SK-N-SH (cell line): ENCODE measurements around the gene SCAMP2. TPM values are rescaled to one million over a fixed set of nuclear protein-coding genes. Genes with fewer than 3 reads are reported as not detected.

Experiments
- CTCF ChIA-PET: fragments of 300-600, 350-600 bp; formaldehyde crosslinking; extraction: SDS; loops from one replicate; lab custom pipeline; 2021; lab: Yijun Ruan, JAX
- POLR2A ChIA-PET: fragments of 350-600 bp; sonication (Branson Sonifier 250); formaldehyde crosslinking; extraction: SDS; loops from one replicate; lab custom pipeline; 2020; ENCODE audit warnings: antibody characterized with exemption, inconsistent platforms; lab: Yijun Ruan, JAX
- DNase-seq: peaks from one replicate; pipeline ENCODE4 v3.0.0; 2012
- H2AFZ ChIP-seq: fragments of 200-600 bp; sonication (generic); 2 replicates; pipeline ENCODE4 v1.8.1; 2016; ENCODE audit warnings: antibody characterized with exemption, mild to moderate bottlenecking, low read depth
- H3F3A ChIP-seq: fragments of 200-600 bp; sonication (generic); replicated peaks from 2 replicates; pipeline ENCODE3; 2016; ENCODE audit warnings: antibody characterized with exemption, mild to moderate bottlenecking; ENCODE audit not compliant: insufficient read depth
- H3K27ac ChIP-seq, 2 experiments: fragments of 200-500 bp in 1 of 2; fragments of 200-600 bp in 1 of 2; sonication (Bioruptor generic) in 1 of 2; sonication (generic), shearing (Covaris generic) in 1 of 2; 2 replicates each; pipeline versions ENCODE4 v1.5.1 to v1.6.1; 2014 to 2016; ENCODE audit warnings: low read depth in 2 of 2, inconsistent platforms in 1 of 2, low read length in 1 of 2, mild to moderate bottlenecking in 1 of 2, mixed read lengths in 1 of 2
- H3K27me3 ChIP-seq: fragments of 200-600 bp; sonication (generic), shearing (Covaris generic); 2 replicates; pipeline ENCODE4 v1.6.1; 2016; ENCODE audit warnings: mixed run types; ENCODE audit not compliant: insufficient read depth
- H3K36me3 ChIP-seq, 2 experiments: fragments of 200-500 bp in 1 of 2; fragments of 200-600 bp in 1 of 2; sonication (Bioruptor generic) in 1 of 2; sonication (generic) in 1 of 2; replicated peaks in 1 of 2; 2 replicates each; pipeline versions ENCODE3 to v1.5.1; 2014 to 2016; ENCODE audit warnings: low read length in 1 of 2, mild to moderate bottlenecking in 1 of 2; ENCODE audit not compliant: insufficient read depth in 2 of 2, control insufficient read depth in 1 of 2
- H3K4me1 ChIP-seq, 2 experiments: fragments of 200-500 bp in 1 of 2; fragments of 200-600 bp in 1 of 2; sonication (Bioruptor generic) in 1 of 2; sonication (generic), shearing (Covaris generic) in 1 of 2; 2 replicates each; pipeline versions ENCODE4 v1.5.1 to v1.6.1; 2014 to 2016; ENCODE audit warnings: low read depth in 1 of 2, low read length in 1 of 2, mixed run types in 1 of 2; ENCODE audit not compliant: insufficient read depth in 2 of 2, control insufficient read depth in 1 of 2
- H3K4me2 ChIP-seq: fragments of 200-600 bp; sonication (generic), shearing (Covaris generic); 2 replicates; pipeline ENCODE4 v1.6.1; 2017; ENCODE audit warnings: mixed run types
- H3K4me3 ChIP-seq, 2 experiments: fragments of 200-500 bp in 1 of 2; fragments of 200-600 bp in 1 of 2; sonication (Bioruptor generic) in 1 of 2; sonication (generic), shearing (Covaris generic) in 1 of 2; 2 replicates each; pipeline versions ENCODE4 v1.5.1 to v1.8.1; 2014 to 2016; ENCODE audit warnings: low read depth in 2 of 2, inconsistent platforms in 1 of 2, low read length in 1 of 2, mild to moderate bottlenecking in 1 of 2, mixed read lengths in 1 of 2, moderate library complexity in 1 of 2
- H3K79me2 ChIP-seq: fragments of 200-600 bp; sonication (generic); 2 replicates; pipeline ENCODE4 v1.8.1; 2017; ENCODE audit warnings: mild to moderate bottlenecking; ENCODE audit not compliant: insufficient read depth
- H3K9ac ChIP-seq: fragments of 200-600 bp; sonication (generic); 2 replicates; pipeline ENCODE4 v1.6.1; 2017; ENCODE audit warnings: mixed run types
- H3K9me2 ChIP-seq: fragments of 200-600 bp; sonication (generic); 2 replicates; pipeline ENCODE4 v1.6.1; 2017; ENCODE audit warnings: mixed run types
- H3K9me3 ChIP-seq: fragments of 200-600 bp; sonication (generic); 2 replicates; pipeline ENCODE4 v1.6.1; 2017; ENCODE audit warnings: mixed run types, mild to moderate bottlenecking, moderate library complexity
- H4K20me1 ChIP-seq: fragments of 200-600 bp; sonication (generic); 2 replicates; pipeline ENCODE4 v1.6.1; 2017; ENCODE audit warnings: mild to moderate bottlenecking, mixed run types; ENCODE audit not compliant: insufficient read depth
- CHD2 ChIP-seq: fragments of 150-350 bp; IDR thresholded peaks from 2 replicates; pipeline ENCODE4 v1.6.1; 2018; ENCODE audit warnings: low read length; ENCODE audit not compliant: partially characterized antibody
- EP300 ChIP-seq, 2 experiments: IDR thresholded peaks; 2 replicates each; pipeline versions ENCODE4 v1.4.0 to v1.6.1; 2012; ENCODE audit warnings: borderline replicate concordance in 1 of 2, low read depth in 1 of 2, low read length in 1 of 2
- FOXJ3 ChIP-seq: sonication (generic); formaldehyde crosslinking; IDR thresholded peaks from 2 replicates; pipeline ENCODE4 v1.5.1; 2020; ENCODE audit warnings: mild to moderate bottlenecking, missing genetic modification reagents
- GABPA ChIP-seq: IDR thresholded peaks from 2 replicates; pipeline ENCODE4 v1.4.0; 2012; ENCODE audit warnings: low read depth, mild to moderate bottlenecking
- GATA2 ChIP-seq: sonication (generic); formaldehyde crosslinking; IDR thresholded peaks from 2 replicates; pipeline ENCODE4 v1.5.0; 2020; ENCODE audit warnings: mild to moderate bottlenecking, missing genetic modification reagents
- IRF3 ChIP-seq: fragments of 150-350 bp; IDR thresholded peaks from 2 replicates; pipeline ENCODE4 v1.6.1; 2016; ENCODE audit warnings: mild to moderate bottlenecking, low read depth, low read length
- JUND ChIP-seq: IDR thresholded peaks from 2 replicates; pipeline ENCODE4 v1.4.0; 2012
- MEF2A ChIP-seq: IDR thresholded peaks from 2 replicates; pipeline ENCODE4 v1.4.0; 2012; ENCODE audit warnings: low read depth, borderline replicate concordance
- MXI1 ChIP-seq: IDR thresholded peaks from 2 replicates; pipeline ENCODE4 v1.6.1; 2012; ENCODE audit warnings: mild to moderate bottlenecking, low read depth, low read length, improper control_type of control experiment
- NFIC ChIP-seq: IDR thresholded peaks from 2 replicates; pipeline ENCODE4 v1.4.0; 2012; ENCODE audit warnings: borderline replicate concordance
- POLR2AphosphoS5 ChIP-seq: IDR thresholded peaks from 2 replicates; pipeline ENCODE4 v1.6.1; 2012; ENCODE audit warnings: low read depth, low read length
- SMC3 ChIP-seq: IDR thresholded peaks from 2 replicates; pipeline ENCODE4 v1.6.1; 2012; ENCODE audit warnings: low read depth, low read length, improper control_type of control experiment
- USF1 ChIP-seq: IDR thresholded peaks from 2 replicates; pipeline ENCODE4 v1.4.0; 2012; ENCODE audit warnings: low read depth, borderline replicate concordance
- YY1 ChIP-seq: IDR thresholded peaks from 2 replicates; pipeline ENCODE4 v1.4.0; 2012; ENCODE audit warnings: low read depth, mild to moderate bottlenecking
- ZBTB33 ChIP-seq: IDR thresholded peaks from 2 replicates; pipeline ENCODE4 v1.4.0; 2012; ENCODE audit warnings: low read depth, borderline replicate concordance
- WGBS: methylation state at CpG from one replicate; pipeline ENCODE4 v1.1.6; 2017; ENCODE audit warnings: low lambda C conversion rate; 5-methylcytosine and 5-hydroxymethylcytosine counted together
- polyA plus RNA-seq, 3 experiments: library from polyadenylated mRNA; depleted of rRNA; stranded (reverse); fragments of >200 nt; gene quantifications; 2 replicates each; pipeline ENCODE4 v1.2.3, GENCODE V29; 2012

Gene SCAMP2
- polyA plus RNA-seq, 1 of the 3 experiments (the other 2 are of a cell fraction), result 88.1 TPM

- Histone ChIP-seq H3K4me1 (peaks cover 0 to 16% of the 10 kb centered on the region in 2 experiments; a peak in 1 of 4 replicates), H3K79me2 (no peaks in the 10 kb centered on the region), H3K9ac (no peak overlapping the region), H3K9me3 (no peaks in the 10 kb centered on the region), H3K27ac (no peak overlapping the region)
- CTCF ChIA-PET, result interaction anchor here (1.0 to 10.2 kb wide), 5 partner anchors 10 to 63 kb away, joined by 3 to 82 read pairs (median 6); partner anchors contain the start of gene ULK3
- no peak for TF ChIP-seq IRF3
- TF ChIP-seq YY1, result no peak
- TF ChIP-seq GABPA, result no peak
- TF ChIP-seq USF1, result no peak
- TF ChIP-seq CHD2, result no peak
- no peak for TF ChIP-seq JUND
- no peak for TF ChIP-seq POLR2AphosphoS5
- no peak for TF ChIP-seq NFIC
- TF ChIP-seq ZBTB33, result no peak
- no peak for TF ChIP-seq FOXJ3 (CRISPR knock-in tag)
- no peak for TF ChIP-seq MXI1
- no peak for TF ChIP-seq SMC3
- TF ChIP-seq GATA2 (CRISPR knock-in tag), result no peak
- no peak for TF ChIP-seq MEF2A
- no peak for TF ChIP-seq EP300 (IDR thresholded peaks at IDR 0.05; ENCODE audit: borderline replicate concordance in 1 of 2, low read depth in 1 of 2, low read length in 1 of 2)
- TF ChIP-seq, all 33 proteins: peak for 0
- no peak overlapping the region for H3K4me3 ChIP-seq
- DNase-seq, result no peak
- H2AFZ ChIP-seq, result no peak overlapping the region
- H3K27me3 ChIP-seq, result no peaks in the 10 kb centered on the region
- no peaks in the 10 kb centered on the region for H3F3A ChIP-seq
- no peaks in the 10 kb centered on the region for H4K20me1 ChIP-seq
- WGBS, result 75% methylated on average over 11 of the region's 12 CpGs
- H3K4me2 ChIP-seq, result no peak overlapping the region
- H3K36me3 ChIP-seq, result peaks cover 0 to 11% of the 10 kb centered on the region in 2 experiments
- H3K9me2 ChIP-seq, result no peaks in the 10 kb centered on the region
- POLR2A ChIA-PET, result interaction anchor here (1.0 kb wide), 1 partner anchor 65 kb away, joined by 3 read pairs; no protein-coding TSS in a partner anchor
Measured at GRCh38 chr15:74833376-74834107, 39.6 kb downstream of the SCAMP2 start.
